GM10248 (cell line): ENCODE measurements around the gene PKNOX2.

ENCODE experiments used
- CTCF ChIA-PET: fragments of 300-600 bp; sonication (Branson Sonifier 250); formaldehyde crosslinking; extraction: SDS; loops from one replicate; lab custom pipeline; 2021; ENCODE audit warnings: antibody characterized with exemption; lab: Yijun Ruan, JAX
- POLR2A ChIA-PET: fragments of 350-650 bp; sonication (Branson Sonifier 250); formaldehyde crosslinking; extraction: SDS; loops from one replicate; lab custom pipeline; 2020; ENCODE audit warnings: antibody characterized with exemption; lab: Yijun Ruan, JAX
- DNase-seq: peaks from one replicate; pipeline ENCODE4 v3.0.0; 2012; ENCODE audit errors: extremely low spot score
- CTCF ChIP-seq: IDR thresholded peaks from 2 replicates; pipeline ENCODE4 v1.5.1; 2012; ENCODE audit warnings: mild to moderate bottlenecking, low read depth; ENCODE audit errors: extremely low read depth, missing control alignments, control extremely low read depth

PKNOX2 gene

DNA sequence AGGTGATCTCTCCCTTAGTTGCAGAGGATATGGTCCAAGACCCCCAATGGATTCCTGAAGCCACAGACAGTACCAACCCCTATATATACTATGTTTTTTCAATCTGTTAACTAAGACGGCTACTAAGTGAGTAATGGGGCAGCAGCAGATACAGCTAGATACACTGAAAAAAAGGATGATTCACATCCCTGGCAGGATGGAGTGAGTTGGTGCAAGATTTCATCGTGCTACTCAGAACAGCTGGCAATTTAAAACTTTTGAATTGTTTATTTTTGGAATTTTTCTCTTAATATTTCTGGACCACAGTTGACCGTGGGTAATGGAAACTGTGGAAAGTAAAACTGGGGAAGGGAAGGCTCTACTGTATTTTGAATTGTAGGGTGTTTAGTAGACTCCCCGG is 36.1 kb upstream of the PKNOX2 start:
- no peak for DNase-seq
- TF ChIP-seq CTCF = no peak
- POLR2A ChIA-PET = no interaction called here
- CTCF ChIA-PET = interaction anchor here (2.6 kb wide), 1 partner anchor 13 kb away, joined by 16 read pairs; no protein-coding TSS in a partner anchor

- no peak for DNase-seq
- no peak for TF ChIP-seq CTCF
- ChIA-PET POLR2A (no interaction called here), CTCF (interaction anchor here (0.9 to 2.6 kb wide), 3 partner anchors 11 to 33 kb away, joined by 3 to 16 read pairs (median 3); no protein-coding TSS in a partner anchor)
Observed at GRCh38 chr11:125129316-125129993, 35.1 kb upstream of the PKNOX2 start.

- no peak for DNase-seq
- ChIA-PET CTCF (interaction anchor here (1.3 to 2.0 kb wide), 2 partner anchors 10 to 20 kb away, joined by 4 to 7 read pairs; no protein-coding TSS in a partner anchor), POLR2A (no interaction called here)
- no peak for TF ChIP-seq CTCF
Observed at GRCh38 chr11:125132071-125132470, 32.5 kb upstream of the PKNOX2 start.

GRCh38 chr11:125132596-125132995 is 32.0 kb upstream of the PKNOX2 start:
- CTCF ChIA-PET = interaction anchor here (1.3 to 2.0 kb wide), 2 partner anchors 10 to 20 kb away, joined by 4 to 7 read pairs; no protein-coding TSS in a partner anchor
- POLR2A ChIA-PET = no interaction called here
- DNase-seq = no peak
- TF ChIP-seq CTCF = no peak

DNA sequence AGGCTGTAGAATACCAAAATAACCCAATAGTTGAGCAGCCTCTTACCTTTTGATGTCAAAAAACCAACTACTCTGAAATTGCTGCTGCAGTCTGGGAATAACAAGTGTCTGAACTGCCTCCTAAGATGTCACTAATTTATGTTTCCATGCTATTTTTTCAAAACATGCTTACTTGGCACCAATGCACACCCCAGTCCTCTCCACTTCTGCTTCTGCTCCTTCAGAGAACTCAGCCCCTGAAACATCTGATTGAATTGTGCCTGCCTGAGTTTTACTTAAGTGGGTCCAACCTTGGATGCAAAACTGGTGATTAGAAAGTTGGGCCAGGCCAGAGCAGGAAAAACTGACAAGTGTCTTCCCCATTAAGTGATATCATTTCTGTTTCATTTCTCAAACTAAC is 28.6 kb upstream of the PKNOX2 start:
- no peak for DNase-seq
- TF ChIP-seq CTCF = no peak
- ChIA-PET CTCF (interaction anchor here (1.5 kb wide), 1 partner anchor 46 kb away, joined by 4 read pairs; no protein-coding TSS in a partner anchor), POLR2A (no interaction called here)

- no peak for TF ChIP-seq CTCF
- POLR2A ChIA-PET = no interaction called here
- no peak for DNase-seq
- CTCF ChIA-PET = interaction anchor here (1.3 to 5.6 kb wide), 3 partner anchors 15 to 48 kb away, joined by 4 to 57 read pairs (median 53); partner anchors contain the start of gene TMEM218
Observed at GRCh38 chr11:125138966-125139365, 25.6 kb upstream of the PKNOX2 start.
